Endothelial cell of umbilical vein (primary cell): Measurements from ENCODE around the gene ELP6.

Experiments used
- CTCF ChIP-seq, 2 donors: IDR thresholded peaks; 1 replicate in 1 of 2; 2 replicates in 1 of 2; pipeline ENCODE4 v1.5.1; 2011; ENCODE audit warnings: low read length in 2 of 2, mild to moderate bottlenecking in 2 of 2, moderate library complexity in 2 of 2, control low read depth in 1 of 2, inconsistent platforms in 1 of 2, low read depth in 1 of 2; ENCODE audit not compliant: insufficient read depth in 1 of 2; ENCODE audit errors: extremely low read depth in 1 of 2
- EZH2 ChIP-seq: IDR thresholded peaks from 2 replicates; pipeline ENCODE4 v1.6.1; 2012; ENCODE audit warnings: borderline replicate concordance, low read depth, mild to moderate bottlenecking, moderate library complexity, low read length, inconsistent platforms; ENCODE audit not compliant: severe bottlenecking
- FOS ChIP-seq: IDR thresholded peaks from 2 replicates; pipeline ENCODE4 v1.6.1; 2011; ENCODE audit warnings: mild to moderate bottlenecking, low read length, moderate library complexity, borderline replicate concordance; ENCODE audit not compliant: insufficient read depth
- GATA2 ChIP-seq: IDR thresholded peaks from 2 replicates; pipeline ENCODE4 v1.7.0; 2011; ENCODE audit warnings: low read depth, mild to moderate bottlenecking, moderate library complexity, mixed read lengths, low read length; ENCODE audit not compliant: insufficient read length, insufficient read depth
- MYC ChIP-seq: IDR thresholded peaks from one replicate; pipeline ENCODE4 v1.6.1; 2011; ENCODE audit warnings: mild to moderate bottlenecking, low read depth, low read length
- POLR2A ChIP-seq: IDR thresholded peaks from 2 replicates; pipeline ENCODE4 v1.6.1; 2012; ENCODE audit warnings: low read depth, mild to moderate bottlenecking, control low read depth, low read length
- POLR2AphosphoS5 ChIP-seq: IDR thresholded peaks from 2 replicates; pipeline ENCODE4 v1.6.1; 2012; ENCODE audit warnings: low read depth, mild to moderate bottlenecking, control low read depth, low read length, moderate library complexity; ENCODE audit not compliant: insufficient read depth

DNA sequence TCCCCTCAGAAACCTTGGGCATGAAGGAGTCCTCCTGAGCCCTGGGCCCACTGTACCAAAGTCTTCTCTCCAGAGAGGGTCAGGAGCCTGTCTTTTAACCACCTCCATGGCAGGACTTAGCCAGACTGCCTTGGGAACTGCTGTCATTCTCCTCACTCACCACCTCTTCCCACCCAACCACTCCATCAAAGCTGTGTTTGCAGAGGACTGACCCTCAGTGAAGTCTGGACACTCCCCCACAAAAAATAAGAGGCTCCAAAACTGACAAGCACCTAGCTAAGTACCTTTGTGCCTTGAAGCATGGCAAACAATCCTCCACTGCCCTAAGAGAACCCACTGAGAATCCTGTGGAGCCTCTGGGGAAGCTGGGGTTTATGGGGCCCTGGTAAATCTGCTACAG, 35.5 kb downstream of the ELP6 start:
- TF ChIP-seq POLR2A (no peak), GATA2 (no peak), CTCF (IDR thresholded peaks at IDR 0.05; ENCODE audit: extremely low read depth in 1 of 2, insufficient read depth in 1 of 2, low read depth in 1 of 2, low read length in 2 of 2) (no peak), POLR2AphosphoS5 (no peak), FOS (no peak), EZH2 (no peak), MYC (no peak)
